GM19463 (cell line): ENCODE results near the gene INTS1.

Experiments used
- ATAC-seq: cut with Tn5 transposase; IDR thresholded peaks from one replicate; pipeline ENCODE4 v1.9.1; 2021; ENCODE audit warnings: mild to moderate bottlenecking, moderate library complexity; ENCODE audit not compliant: unreplicated experiment

INTS1 gene

DNA sequence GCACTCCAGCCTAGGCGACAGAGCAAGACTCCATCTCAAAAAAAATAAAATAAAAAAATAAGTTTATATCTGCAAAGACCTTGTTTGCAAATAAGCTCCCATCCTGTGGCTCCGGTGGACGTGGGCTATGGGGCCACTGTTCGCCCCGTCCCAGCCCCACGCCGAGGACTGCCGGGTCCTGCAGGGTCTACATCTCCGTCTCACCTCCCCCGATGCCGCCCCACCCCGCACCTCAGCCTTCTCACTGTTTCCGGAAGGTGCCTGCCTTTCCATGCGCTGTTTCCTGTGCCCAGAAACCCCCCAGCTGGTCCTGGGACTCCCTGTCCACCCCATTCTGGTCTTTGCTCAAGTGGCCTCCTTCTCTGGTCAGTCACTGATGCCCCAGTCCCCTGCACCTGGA is 5.0 kb upstream of the INTS1 start:
- no peak for ATAC-seq

DNA sequence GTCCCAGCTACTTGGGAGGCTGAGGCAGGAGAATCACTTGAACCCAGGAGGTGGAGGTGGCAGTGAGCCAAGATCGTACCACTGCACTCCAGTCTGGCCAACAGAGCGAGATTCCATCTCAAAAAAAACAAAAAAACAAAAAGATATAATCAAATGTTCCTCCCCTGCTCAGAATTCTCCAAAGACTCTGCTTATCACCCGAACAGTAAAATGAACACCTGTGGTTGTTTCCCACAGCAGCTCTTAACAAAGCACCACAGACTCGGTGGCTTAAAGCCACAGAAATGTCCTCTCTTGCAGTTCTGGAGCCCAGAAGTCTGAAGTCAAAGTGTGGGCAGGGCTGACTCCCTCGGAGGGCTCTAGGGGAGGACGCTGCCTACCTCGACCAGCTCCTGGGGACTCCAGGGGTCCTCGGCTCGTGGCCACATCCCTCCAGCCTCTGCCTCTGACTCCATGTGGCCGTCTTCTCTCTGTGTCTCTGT is 4.1 kb upstream of the INTS1 start:
- ATAC-seq, result no peak

DNA sequence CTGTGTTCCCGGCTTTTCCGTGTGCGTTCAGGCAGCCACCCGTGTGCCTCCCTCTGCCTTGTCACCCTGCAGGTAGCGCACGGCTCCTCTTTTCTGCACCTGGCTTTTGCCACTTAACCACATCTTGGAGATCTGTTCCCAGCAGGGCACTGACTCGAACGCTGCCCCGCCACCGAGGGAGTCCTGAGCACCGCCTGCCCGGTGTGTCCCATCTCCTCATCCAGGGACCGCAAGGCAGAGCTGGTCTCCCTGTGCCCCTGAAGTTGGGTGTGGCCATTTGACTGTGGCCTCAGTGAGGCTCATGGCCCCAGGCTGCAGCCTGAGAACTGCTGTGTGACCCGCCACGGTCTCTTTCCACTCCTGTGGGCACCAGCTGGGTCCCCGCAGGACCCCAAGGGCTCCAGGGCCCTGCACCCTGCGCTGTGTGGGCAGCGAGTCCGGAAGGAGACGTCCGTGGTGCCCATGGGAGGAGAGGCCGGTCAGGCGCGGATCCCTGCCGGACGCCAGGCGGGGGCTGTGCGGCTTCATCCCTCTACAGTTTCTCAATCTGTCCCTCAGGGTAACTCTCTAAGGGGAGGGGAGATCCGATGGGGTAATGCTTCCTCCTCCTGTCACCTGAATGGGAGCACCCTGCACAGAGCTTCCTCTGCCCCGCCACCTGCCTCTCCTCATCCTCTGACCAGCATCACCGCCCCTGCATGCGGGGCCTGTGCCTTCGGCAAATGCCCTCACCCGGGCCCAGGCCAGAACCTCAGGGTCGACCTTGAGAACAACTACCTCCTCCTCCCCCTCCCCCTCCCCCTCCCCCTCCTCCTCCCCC is 1.8 kb upstream of the INTS1 start:
- ATAC-seq, result no peak

DNA sequence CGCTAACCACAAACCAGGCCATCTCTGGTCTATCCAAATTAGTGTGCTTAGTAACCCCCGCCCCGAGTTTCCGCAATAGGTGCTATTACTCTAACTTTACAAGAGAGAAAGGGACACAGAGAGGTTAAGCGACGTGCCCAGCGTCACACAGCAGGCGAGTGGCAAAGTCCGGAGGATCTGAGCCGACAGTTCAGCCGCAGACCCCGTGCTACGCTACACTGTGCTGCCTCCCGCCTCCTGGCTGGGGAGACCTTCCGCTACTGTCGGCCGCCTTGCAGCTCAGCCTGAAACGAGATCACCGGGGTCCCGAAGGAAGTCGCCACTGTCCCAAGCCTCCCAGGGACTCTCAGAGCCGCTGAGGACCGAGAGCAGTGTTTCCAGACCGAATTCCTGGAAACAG is 799 bp downstream of the INTS1 start:
- no peak for ATAC-seq

DNA sequence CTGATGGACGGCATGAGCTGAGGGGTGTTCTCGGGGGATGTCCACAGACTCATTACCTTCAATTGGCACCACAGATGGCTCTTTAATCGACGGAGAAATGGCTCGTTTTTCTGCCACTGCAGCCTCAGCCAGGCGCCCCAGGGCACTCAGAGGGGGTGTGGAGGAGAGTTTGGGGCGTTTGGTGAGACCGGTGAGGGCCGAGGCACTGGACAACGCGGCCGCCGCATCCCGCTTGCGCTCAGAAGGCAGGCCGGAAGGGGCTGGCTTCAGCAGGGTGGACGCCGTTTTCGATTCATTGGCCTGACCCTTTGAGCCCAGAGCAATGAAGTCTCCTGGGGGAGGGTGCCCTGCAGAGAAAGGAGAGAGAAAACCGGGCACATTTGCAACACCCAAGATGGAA is 1.3 kb downstream of the INTS1 start:
- ATAC-seq, result no peak

- no peak for ATAC-seq
These were observed 2.5 kb downstream of the INTS1 start for GRCh38 chr7:1501487-1502270.

DNA sequence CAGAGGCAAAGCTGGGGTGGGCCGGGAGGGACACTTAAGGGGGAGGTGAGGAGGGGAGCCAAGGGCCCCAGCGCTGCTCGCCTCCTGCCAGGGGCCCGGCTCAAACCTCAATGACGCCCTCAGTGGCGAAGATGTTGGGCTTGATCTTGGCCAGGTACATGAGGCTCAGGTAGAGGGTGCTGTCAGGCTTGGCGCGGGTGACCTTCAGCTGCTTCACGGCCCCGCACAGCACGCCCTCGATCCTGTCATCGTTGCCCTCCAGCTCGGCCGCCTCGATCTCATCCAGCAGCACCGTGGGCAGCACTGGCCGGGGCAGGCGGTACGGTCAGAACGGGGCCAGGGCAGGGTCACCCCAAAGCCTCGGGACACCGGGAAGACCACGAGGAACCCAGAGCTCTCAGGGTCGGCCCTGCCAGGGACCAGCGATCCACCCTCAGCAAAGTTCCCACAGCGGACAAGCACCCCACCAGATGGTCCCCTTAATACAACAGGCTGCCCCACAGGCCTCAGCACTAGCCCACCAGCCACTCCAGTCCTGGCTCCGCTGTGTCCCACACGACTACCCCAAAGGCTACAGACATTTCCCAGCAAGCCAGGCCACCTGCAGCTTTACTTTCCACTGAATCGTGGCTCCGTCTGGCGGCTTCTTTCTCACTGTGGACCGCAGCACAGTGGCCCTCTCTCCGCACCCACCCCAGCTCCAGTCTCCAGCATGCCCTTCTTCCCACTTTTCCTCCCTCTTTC is 4.0 kb downstream of the INTS1 start:
- ATAC-seq, result no peak

DNA sequence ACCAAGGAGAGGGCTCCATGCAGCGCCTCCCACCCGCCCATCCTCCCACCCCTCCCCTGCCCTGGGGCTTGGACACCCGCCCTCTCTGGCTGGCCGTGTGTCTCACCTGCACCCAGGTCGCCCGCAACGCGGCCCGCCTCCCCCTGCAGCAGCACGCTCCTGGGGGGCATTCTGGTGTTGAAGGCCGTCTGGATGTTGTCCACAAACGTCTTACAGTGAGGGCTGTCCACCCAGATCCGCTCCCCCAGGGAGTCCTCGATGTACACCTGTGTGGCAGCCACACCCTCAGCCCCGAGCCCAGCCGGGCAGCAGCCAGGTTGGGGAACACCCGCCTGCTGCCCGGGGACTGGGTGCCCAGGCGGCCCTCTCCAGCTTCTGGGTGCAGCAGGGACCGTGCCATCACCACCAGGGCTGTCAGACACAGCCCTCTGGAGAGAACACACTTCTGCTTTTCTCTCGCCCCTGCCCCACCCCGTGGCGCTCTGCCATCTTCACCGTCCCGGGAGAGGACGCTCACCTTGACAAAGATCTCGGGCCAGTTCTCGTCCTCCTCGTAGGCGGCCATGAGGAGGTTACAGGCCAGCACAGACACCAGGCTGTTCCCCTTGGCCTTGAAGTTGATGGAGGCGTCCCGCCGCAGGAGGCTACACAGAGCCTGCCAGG is 4.7 kb downstream of the INTS1 start:
- no peak for ATAC-seq

GRCh38 chr7:1498370-1499305 is 5.6 kb downstream of the INTS1 start:
- no peak for ATAC-seq

GRCh38 chr7:1497293-1497927 is 6.8 kb downstream of the INTS1 start:
- no peak for ATAC-seq

GRCh38 chr7:1496531-1497292 is 7.5 kb downstream of the INTS1 start:
- ATAC-seq, result no peak

DNA sequence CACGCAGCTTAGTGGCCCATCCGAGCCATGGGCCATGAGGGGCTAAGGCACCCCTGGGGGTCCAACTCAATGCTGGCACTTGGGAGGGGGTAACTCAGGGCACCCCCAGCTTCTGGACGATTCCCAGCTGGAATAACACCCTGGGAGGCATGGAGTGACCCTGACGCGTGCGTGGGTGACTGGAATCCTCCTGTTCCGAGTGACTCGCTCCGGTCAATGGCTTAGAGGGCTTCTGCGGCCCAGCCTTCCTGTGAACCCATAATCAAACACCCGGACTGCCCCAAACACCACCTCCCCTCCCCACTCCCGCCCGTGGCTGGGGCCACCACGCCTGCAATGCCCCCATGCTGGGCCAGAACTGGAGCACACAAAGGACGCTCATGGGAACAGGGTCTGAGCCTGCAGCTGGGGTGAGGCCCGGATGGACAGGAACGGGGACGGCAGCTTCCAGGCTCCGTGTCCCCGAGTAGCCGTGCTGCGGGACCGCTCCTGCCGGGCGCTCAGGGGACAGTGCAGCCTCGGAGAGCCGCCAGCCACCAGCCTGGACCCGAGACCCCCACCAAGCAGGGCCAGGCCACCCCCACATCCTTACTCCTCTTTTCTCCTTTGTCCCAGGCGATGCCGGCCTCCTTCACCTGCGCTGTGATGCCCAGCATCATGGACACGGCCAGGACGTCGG is 8.5 kb downstream of the INTS1 start:
- ATAC-seq, result no peak

- no peak for ATAC-seq
These were observed 9.2 kb downstream of the INTS1 start for GRCh38 chr7:1494866-1495563.

DNA sequence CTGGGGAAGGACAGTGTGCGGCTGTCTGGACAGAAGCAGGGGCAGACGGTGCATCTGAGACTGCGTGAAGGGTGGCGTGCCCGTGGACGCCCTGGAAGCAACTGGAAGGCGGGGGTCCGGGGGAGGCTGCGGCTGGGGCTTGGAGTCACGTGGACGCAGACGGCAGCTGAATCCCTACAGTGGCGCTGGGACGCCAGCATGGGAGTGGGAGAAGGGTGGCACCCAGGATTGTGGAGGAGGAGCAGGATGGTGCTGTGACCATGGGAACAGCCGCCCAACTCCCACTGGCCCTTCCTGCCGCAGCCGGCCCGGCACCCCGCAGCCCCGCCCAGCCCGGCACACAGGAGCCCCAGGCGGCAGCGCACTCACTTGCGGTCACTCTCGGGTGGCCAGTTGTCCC is 9.7 kb downstream of the INTS1 start:
- no peak for ATAC-seq

GRCh38 chr7:1493571-1493970 is 10.6 kb downstream of the INTS1 start:
- no peak for ATAC-seq

- no peak for ATAC-seq
These were observed 11.1 kb downstream of the INTS1 start for GRCh38 chr7:1493129-1493528.

DNA sequence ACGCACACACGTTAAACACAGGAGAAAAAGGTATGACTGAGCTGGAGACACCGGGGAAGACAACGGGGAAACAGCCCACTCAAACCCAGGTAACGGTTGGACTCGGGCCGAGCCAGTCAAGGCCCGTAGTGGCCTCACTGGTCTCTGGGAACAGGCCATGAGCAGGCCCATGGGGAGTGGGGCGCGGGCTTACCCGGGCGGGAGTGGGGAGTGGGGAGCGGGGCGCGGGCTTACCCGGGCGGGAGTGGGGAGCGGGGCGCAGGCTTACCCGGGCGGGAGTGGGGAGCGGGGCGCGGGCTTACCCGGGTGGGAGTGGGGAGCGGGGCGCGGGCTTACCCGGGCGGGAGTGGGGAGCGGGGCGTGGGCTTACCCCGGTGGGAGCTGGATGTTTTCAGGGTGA is 11.5 kb downstream of the INTS1 start:
- no peak for ATAC-seq
